Measurements from ENCODE around the gene CYP2W1. TPM values are rescaled to one million over a fixed set of nuclear protein-coding genes. Genes with fewer than 3 reads are reported as not detected.
A peak's percentile ranks its signal among the peaks of the same experiment; 100 is the strongest.
"Not testable (repeated sequence)": the region's sequence is repeated elsewhere in the genome, so short reads cannot be mapped to it uniquely, and the experiment has no call there.

Gene CYP2W1
- polyA plus RNA-seq, 3 donors from 2014 or later = not detected

GRCh38 chr7:957418-958220 is 25.4 kb upstream of the CYP2W1 start:
- no peak for DNase-seq
- no peak overlapping the region for H3K27ac Mint-ChIP-seq
- H3K4me3 Mint-ChIP-seq = no peak overlapping the region

GRCh38 chr7:958221-959200 is 24.5 kb upstream of the CYP2W1 start:
- no peak overlapping the region for H3K4me3 Mint-ChIP-seq
- H3K9me3 Mint-ChIP-seq = no peaks in the 10 kb centered on the region
- H3K4me1 Mint-ChIP-seq = peaks cover 2 to 9% of the 10 kb centered on the region in 2 donors
- H3K27ac Mint-ChIP-seq = no peak overlapping the region
- no peak for DNase-seq
- H3K27me3 Mint-ChIP-seq (ENCODE audit: low read depth in 3 of 3) = peaks cover under 1 to 7% (median 7%) of the 10 kb centered on the region in 3 donors
- no peaks in the 10 kb centered on the region for H3K36me3 Mint-ChIP-seq

More at GRCh38 chr7:957418-958220, 25.4 kb upstream of the CYP2W1 start:
- H3K27me3 Mint-ChIP-seq (ENCODE audit: low read depth in 3 of 3) = peaks cover 0 to 7% (median 6%) of the 10 kb centered on the region in 3 donors
- peaks cover 2 to 7% of the 10 kb centered on the region in 2 donors for H3K4me1 Mint-ChIP-seq
- H3K9me3 Mint-ChIP-seq = no peaks in the 10 kb centered on the region
- no peaks in the 10 kb centered on the region for H3K36me3 Mint-ChIP-seq

GRCh38 chr7:959271-959670 is 23.7 kb upstream of the CYP2W1 start:
- H3K9me3 Mint-ChIP-seq = no peaks in the 10 kb centered on the region
- H3K4me3 Mint-ChIP-seq = no peak overlapping the region
- DNase-seq = no peak

GRCh38 chr7:959740-960139 is 23.2 kb upstream of the CYP2W1 start:
- DNase-seq, H3K4me3 Mint-ChIP-seq, H3K36me3 Mint-ChIP-seq, H3K27ac Mint-ChIP-seq, H3K9me3 Mint-ChIP-seq: not testable (repeated sequence)
- peaks cover 8 to 16% of the 10 kb centered on the region in 2 donors for H3K4me1 Mint-ChIP-seq
- peaks cover 2 to 12% (median 7%) of the 10 kb centered on the region in 3 donors for H3K27me3 Mint-ChIP-seq (ENCODE audit: low read depth in 3 of 3)

More at GRCh38 chr7:959271-959670, 23.7 kb upstream of the CYP2W1 start:
- Mint-ChIP-seq H3K27me3 (ENCODE audit: low read depth in 3 of 3) (peaks cover 2 to 9% (median 7%) of the 10 kb centered on the region in 3 donors), H3K36me3 (no peaks in the 10 kb centered on the region), H3K27ac (peak overlapping the region in 1 of 6 donors; percentile 71), H3K4me1 (peaks cover 5 to 13% of the 10 kb centered on the region in 2 donors)

- H3K27ac Mint-ChIP-seq = no peak overlapping the region
- H3K9me3 Mint-ChIP-seq = no peaks in the 10 kb centered on the region
- peaks cover 2 to 14% (median 7%) of the 10 kb centered on the region in 3 donors for H3K27me3 Mint-ChIP-seq (ENCODE audit: low read depth in 3 of 3)
- H3K36me3 Mint-ChIP-seq = no peaks in the 10 kb centered on the region
- DNase-seq = no peak
- H3K4me1 Mint-ChIP-seq = peaks cover 14 to 16% of the 10 kb centered on the region in 2 donors
- no peak overlapping the region for H3K4me3 Mint-ChIP-seq
Measured at GRCh38 chr7:960269-960871, 22.6 kb upstream of the CYP2W1 start.

- not testable (repeated sequence) for H3K4me3 Mint-ChIP-seq, DNase-seq, H3K36me3 Mint-ChIP-seq, H3K9me3 Mint-ChIP-seq, H3K27ac Mint-ChIP-seq
- peaks cover 14 to 19% of the 10 kb centered on the region in 2 donors for H3K4me1 Mint-ChIP-seq
- peaks cover 2 to 14% (median 9%) of the 10 kb centered on the region in 3 donors for H3K27me3 Mint-ChIP-seq (ENCODE audit: low read depth in 3 of 3)
Measured at GRCh38 chr7:960972-961371, 22.0 kb upstream of the CYP2W1 start.

- Mint-ChIP-seq H3K27me3 (ENCODE audit: low read depth in 3 of 3) (peaks cover 2 to 14% (median 9%) of the 10 kb centered on the region in 3 donors), H3K9me3 (no peaks in the 10 kb centered on the region), H3K4me1 (peaks cover 15 to 26% of the 10 kb centered on the region in 2 donors), H3K36me3 (no peaks in the 10 kb centered on the region), H3K4me3 (no peak overlapping the region), H3K27ac (no peak overlapping the region)
- DNase-seq = no peak
Measured at GRCh38 chr7:961546-962400, 21.2 kb upstream of the CYP2W1 start.

- no peak overlapping the region for H3K27ac Mint-ChIP-seq
- DNase-seq = no peak
- peaks cover 5 to 14% (median 11%) of the 10 kb centered on the region in 3 donors for H3K27me3 Mint-ChIP-seq (ENCODE audit: low read depth in 3 of 3)
- H3K36me3 Mint-ChIP-seq = peaks cover 0 to 5% (median 5%) of the 10 kb centered on the region in 3 donors
- H3K9me3 Mint-ChIP-seq = no peaks in the 10 kb centered on the region
- peaks cover 15 to 26% of the 10 kb centered on the region in 2 donors for H3K4me1 Mint-ChIP-seq
- no peak overlapping the region for H3K4me3 Mint-ChIP-seq
Measured at GRCh38 chr7:962401-963081, 20.4 kb upstream of the CYP2W1 start.

- H3K4me1 Mint-ChIP-seq = peaks cover 15 to 26% of the 10 kb centered on the region in 2 donors
- H3K27ac Mint-ChIP-seq = no peak overlapping the region
- no peaks in the 10 kb centered on the region for H3K9me3 Mint-ChIP-seq
- H3K4me3 Mint-ChIP-seq = peak overlapping the region in 1 of 5 donors; percentile 63
- no peak for DNase-seq
- peaks cover 5 to 17% (median 13%) of the 10 kb centered on the region in 3 donors for H3K27me3 Mint-ChIP-seq (ENCODE audit: low read depth in 3 of 3)
- H3K36me3 Mint-ChIP-seq = peaks cover 4 to 10% (median 10%) of the 10 kb centered on the region in 3 donors
Measured at GRCh38 chr7:963236-964078, 19.5 kb upstream of the CYP2W1 start.

- Mint-ChIP-seq H3K36me3 (peaks cover 4 to 10% (median 10%) of the 10 kb centered on the region in 3 donors), H3K9me3 (no peaks in the 10 kb centered on the region), H3K27me3 (ENCODE audit: low read depth in 3 of 3) (peaks cover 5 to 12% (median 11%) of the 10 kb centered on the region in 3 donors), H3K4me1 (peaks cover 15 to 26% of the 10 kb centered on the region in 2 donors), H3K4me3 (peak overlapping the region in 2 of 5 donors; percentile 24 to 56), H3K27ac (peak overlapping the region in 2 of 6 donors; percentile 4 to 38)
- DNase-seq = no peak
Measured at GRCh38 chr7:964401-965231, 18.4 kb upstream of the CYP2W1 start.
